HG03460 (cell line): Measurements from ENCODE around the gene RSRC1.
"Not testable (repeated sequence)": the region's sequence is repeated elsewhere in the genome, so short reads cannot be mapped to it uniquely, and the experiment has no call there.

ENCODE experiments used
- ATAC-seq: cut with Tn5 transposase; IDR thresholded peaks from one replicate; pipeline ENCODE4 v1.9.1; 2021; ENCODE audit not compliant: unreplicated experiment

RSRC1 gene, protein sequence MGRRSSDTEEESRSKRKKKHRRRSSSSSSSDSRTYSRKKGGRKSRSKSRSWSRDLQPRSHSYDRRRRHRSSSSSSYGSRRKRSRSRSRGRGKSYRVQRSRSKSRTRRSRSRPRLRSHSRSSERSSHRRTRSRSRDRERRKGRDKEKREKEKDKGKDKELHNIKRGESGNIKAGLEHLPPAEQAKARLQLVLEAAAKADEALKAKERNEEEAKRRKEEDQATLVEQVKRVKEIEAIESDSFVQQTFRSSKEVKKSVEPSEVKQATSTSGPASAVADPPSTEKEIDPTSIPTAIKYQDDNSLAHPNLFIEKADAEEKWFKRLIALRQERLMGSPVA

GRCh38 chr3:158109804-158110657, at the start of gene RSRC1:
Gene RSRC1 (plus strand): TSS chr3:158110089. CDS start chr3:158122105, 12,016 bp downstream.
- peak; percentile 78 for ATAC-seq

- not testable (repeated sequence) for ATAC-seq
Observed at GRCh38 chr3:158065574-158065973, 44.3 kb upstream of the RSRC1 start.

DNA sequence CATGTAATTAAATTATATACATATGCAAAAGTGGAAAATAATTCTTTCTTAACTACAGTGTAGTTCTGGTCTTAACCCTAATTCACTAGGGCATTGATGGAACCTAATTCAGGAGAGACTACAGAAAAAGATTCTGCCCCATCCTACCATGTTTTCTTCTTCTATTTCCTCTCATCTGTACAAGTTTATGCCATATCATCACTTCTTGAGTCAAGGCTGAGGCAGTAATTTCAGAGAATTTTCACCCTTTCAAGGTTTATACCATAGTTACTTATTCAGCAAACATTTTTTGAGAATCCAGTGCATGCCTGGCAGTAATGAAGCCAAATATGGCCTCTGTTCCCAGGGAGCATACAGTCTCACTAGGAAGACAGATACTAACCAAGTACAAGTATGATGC, 37.1 kb upstream of the RSRC1 start:
- ATAC-seq = no peak

DNA sequence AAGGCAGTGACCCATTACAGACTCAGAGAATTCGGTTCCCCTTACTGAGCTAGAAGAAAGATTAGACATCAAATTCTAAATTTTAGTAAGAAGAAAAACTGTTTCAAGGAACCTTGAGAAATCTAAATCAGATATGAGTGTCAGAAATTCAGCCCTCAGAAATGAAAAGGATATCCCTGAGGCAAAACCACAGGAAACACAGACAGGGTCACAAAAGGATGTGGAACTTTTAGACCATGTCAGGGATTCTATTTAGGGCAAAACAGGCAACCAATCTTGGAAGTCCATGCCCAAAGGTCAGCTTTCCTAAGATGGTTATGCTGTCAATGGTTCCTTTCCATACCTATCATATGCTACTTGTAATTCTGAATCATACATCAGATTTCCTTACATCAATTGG, 35.3 kb upstream of the RSRC1 start:
- no peak for ATAC-seq

DNA sequence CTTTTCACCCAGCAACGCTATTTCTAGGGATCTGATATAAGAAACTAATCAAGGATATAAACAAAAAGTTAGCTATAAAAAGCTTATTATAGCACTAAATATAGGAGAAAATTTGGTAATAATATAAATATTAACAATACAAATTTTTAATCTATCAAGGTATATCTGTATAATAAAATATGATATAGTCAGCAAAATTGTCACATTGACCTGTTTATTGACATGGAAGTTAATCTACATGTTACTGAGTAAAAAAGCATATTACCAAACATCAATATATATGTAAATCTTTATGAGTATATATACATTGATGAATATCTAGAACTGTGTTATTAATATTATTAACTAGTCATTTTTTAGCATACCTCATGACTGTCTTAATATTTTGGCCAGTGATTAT, 30.3 kb upstream of the RSRC1 start:
- no peak for ATAC-seq

DNA sequence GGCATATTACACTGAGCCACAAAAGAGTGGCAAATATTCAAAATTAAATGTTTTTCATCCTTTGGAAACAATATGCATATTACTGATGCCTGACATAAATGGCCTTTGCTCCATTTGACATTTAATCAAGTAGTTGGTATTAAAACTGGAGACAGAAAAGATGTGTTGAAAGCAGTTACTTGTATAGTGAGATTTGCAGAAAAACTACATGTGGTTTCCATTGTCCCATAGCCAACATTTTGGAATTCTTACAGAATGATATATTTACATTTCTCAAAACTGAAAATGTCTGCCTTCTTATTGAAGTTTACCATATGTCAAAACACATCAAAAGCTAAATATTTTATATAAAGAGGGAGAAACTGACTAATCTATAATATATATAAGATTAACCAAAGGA, 25.2 kb upstream of the RSRC1 start:
- no peak for ATAC-seq

DNA sequence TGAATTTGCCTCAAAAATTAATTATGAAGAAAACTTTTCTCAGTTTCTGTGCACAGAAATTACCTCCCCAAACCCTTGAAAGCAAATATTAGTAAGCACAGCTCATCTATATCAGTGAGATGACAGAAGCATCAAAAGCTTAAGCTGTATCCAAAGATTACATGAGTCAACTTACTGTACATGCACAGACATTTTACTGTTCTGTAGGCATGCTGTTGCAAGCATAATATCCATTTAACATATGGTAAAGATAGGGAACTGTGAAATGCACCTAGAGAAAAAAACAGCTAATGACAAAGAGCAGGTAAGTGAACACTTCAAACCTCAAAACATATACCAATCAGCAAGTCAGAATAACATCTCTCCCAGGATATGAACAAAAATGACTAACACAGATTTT, 24.5 kb upstream of the RSRC1 start:
- no peak for ATAC-seq

- no peak for ATAC-seq
Observed at GRCh38 chr3:158085931-158086330, 24.0 kb upstream of the RSRC1 start.

DNA sequence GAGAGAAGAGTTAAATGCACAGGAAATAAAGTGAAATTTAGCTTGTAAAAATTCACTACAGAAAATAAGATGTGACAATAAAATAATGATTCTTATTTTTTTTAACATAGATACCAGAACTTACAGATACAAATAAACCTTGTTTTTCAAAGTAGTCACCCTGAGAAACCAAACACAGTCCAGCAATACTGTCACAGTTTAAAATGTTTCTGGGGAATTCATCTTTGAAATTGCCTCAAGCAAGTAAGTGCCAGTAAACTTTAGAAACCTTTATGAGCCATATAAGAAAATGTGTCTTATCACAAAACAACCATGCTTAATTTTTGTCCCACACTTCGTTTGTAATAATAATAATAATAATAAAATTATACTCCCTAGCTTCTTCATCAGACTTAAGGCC, 23.5 kb upstream of the RSRC1 start:
- no peak for ATAC-seq

- no peak for ATAC-seq
Observed at GRCh38 chr3:158086776-158087175, 23.1 kb upstream of the RSRC1 start.

DNA sequence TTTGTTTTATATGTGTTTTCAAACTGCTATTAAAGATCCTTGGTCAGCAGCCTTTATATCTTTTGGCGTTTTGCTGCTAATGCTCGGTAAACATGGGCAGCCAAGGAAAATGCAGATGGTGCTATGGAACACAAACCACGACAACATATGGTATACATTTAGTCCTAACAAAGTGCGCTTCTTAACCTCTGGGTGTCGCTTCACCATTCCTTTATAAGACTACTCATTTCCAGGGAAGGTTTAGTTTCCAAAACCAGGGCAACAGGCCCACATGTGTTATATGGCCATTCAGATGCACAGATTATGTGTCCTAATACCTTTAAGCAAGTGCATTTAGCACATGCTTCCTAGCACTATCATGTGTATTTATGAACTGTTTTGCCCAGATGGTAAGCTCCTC, 18.4 kb upstream of the RSRC1 start:
- ATAC-seq = no peak

DNA sequence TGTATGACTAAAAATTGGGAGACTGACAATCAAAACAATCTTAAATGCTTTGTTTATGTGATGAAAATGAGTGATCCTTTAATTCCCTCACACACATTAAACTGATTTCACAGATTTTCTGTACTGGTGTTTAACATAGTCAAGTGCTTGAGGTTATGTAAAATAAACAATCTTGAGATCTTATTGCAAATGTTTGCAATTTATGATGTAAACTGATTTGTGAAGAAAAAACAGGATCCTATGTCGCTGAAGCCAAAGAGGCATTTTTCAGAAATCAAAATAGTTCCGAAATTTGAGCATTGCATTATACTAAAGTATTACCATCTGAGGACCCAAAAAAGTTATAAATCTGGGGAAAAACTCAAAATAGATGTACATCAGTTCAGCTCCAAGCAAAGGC, 16.4 kb upstream of the RSRC1 start:
- ATAC-seq = no peak

- peak; percentile 36 for ATAC-seq
Observed at GRCh38 chr3:158094235-158095110, 15.4 kb upstream of the RSRC1 start.

DNA sequence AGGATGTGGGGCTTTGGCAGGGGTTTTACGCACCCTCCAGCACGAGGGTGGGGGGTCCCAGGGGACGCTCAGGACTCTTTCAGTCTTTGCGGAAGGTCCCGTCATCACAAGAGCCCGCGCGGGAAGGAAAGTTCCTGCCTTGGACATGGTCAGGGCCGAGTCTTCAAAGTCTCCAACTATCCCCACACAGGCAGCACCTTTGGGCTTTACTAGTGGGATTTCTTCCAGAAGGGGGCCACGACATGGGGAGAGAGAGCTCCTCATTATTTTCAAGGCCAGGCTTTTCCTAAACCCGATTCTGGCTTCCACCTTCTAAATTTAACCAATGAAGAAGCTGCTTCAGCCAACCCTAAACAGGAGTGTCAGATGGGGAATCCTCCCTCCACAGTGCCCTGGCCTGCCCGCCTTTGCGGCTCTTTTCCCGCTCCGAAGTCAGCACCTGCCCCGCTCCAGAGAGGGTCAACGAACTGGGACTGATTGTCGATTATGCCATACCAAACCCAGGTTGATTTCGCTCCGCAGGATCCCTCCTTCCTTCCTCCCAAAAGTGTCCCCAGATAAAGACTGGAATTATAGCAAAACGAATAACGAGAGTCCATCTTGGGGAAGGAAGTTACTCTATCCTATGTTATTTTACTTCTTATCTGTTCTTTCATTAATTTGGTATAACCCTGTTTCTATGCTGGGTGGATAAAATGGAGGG, 14.6 kb upstream of the RSRC1 start:
- ATAC-seq = peak; percentile 24

- no peak for ATAC-seq
Observed at GRCh38 chr3:158095814-158096704, 13.8 kb upstream of the RSRC1 start.

- ATAC-seq = no peak
Observed at GRCh38 chr3:158097081-158097592, 12.8 kb upstream of the RSRC1 start.

GRCh38 chr3:158097593-158098308, 12.1 kb upstream of the RSRC1 start:
- ATAC-seq = peak; percentile 77

DNA sequence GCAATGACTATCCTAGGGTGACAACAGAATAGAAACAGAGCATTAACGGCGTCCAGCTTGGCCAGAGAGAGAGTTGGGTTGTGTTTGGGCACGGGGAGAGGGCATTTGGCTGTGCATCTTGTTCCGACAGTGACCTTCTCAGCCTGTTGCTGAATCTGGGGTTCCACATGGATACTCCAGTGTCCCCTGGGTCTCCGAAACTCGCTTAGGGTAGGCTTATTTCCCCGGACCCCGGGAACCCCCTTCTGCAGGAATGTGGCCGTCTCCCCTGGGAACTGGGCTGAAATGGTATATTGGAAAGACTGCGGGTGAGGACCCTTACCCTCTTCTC, 11.6 kb upstream of the RSRC1 start:
- ATAC-seq = no peak

GRCh38 chr3:158098834-158099424, 11.0 kb upstream of the RSRC1 start:
- ATAC-seq = no peak
